B cell (primary cell): ENCODE measurements around the gene HCFC2. TPM values are rescaled to one million over a fixed set of nuclear protein-coding genes. Genes with fewer than 3 reads are reported as not detected.

Source experiments
- ATAC-seq: fragments of 200-7000 bp; cut with Tn5 transposase; one replicate; pipeline ENCODE4 v1.10.0; 2021; ENCODE audit warnings: low read depth, mild to moderate bottlenecking, moderate number of reproducible peaks, moderate library complexity
- CTCF ChIA-PET: fragments of 350-600 bp; sonication (Branson Sonifier 250); formaldehyde crosslinking; loops from one replicate; lab custom pipeline; 2021; ENCODE audit warnings: antibody characterized with exemption, inconsistent platforms; lab: Charles Lee
- POLR2A ChIA-PET: fragments of 350-600 bp; sonication (Branson Sonifier 250); formaldehyde crosslinking; loops from one replicate; lab custom pipeline; 2021; ENCODE audit warnings: antibody characterized with exemption; lab: Charles Lee
- DNase-seq: peaks from one replicate; pipeline ENCODE4 v3.0.0; 2013
- H2AFZ ChIP-seq: 2 replicates; pipeline ENCODE4 v1.6.1; 2012; ENCODE audit warnings: mild to moderate bottlenecking, low read depth, low read length; ENCODE audit not compliant: insufficient read depth, poor library complexity, severe bottlenecking
- H3K27ac ChIP-seq, 2 donors: 1 replicate in 1 of 2; 2 replicates in 1 of 2; pipeline ENCODE4 v1.5.1; 2012 to 2013; ENCODE audit warnings: low read length in 2 of 2, mild to moderate bottlenecking in 2 of 2, moderate library complexity in 1 of 2
- H3K27me3 ChIP-seq, 4 experiments: fragments of 200-600 bp in 1 of 4; sonication (generic) in 1 of 4; replicated peaks in 1 of 4; 1 replicate in 2 of 4; 2 replicates in 2 of 4; pipeline versions ENCODE4 v1.6.1 to v1.7.0; 2013 to 2016; ENCODE audit warnings: low read length in 3 of 4, mild to moderate bottlenecking in 2 of 4, mixed read lengths in 1 of 4, moderate library complexity in 1 of 4; ENCODE audit not compliant: insufficient read depth in 4 of 4, control insufficient read depth in 3 of 4; ENCODE audit errors: control extremely low read depth in 1 of 4
- H3K36me3 ChIP-seq, 2 experiments: replicated peaks in 1 of 2; 1 replicate in 1 of 2; 2 replicates in 1 of 2; pipeline versions ENCODE4 v1.6.1 to v1.7.1; 2013; ENCODE audit warnings: low read length in 1 of 2; ENCODE audit not compliant: insufficient read depth in 2 of 2, control insufficient read depth in 1 of 2; ENCODE audit errors: control extremely low read depth in 1 of 2, extremely low read depth in 1 of 2
- H3K4me1 ChIP-seq, 2 donors: fragments of 200-600 bp in 1 of 2; sonication (generic) in 1 of 2; 1 replicate in 1 of 2; 2 replicates in 1 of 2; pipeline versions ENCODE4 v1.5.1 to v1.6.1; 2013 to 2017; ENCODE audit warnings: low read length in 2 of 2; ENCODE audit not compliant: control insufficient read depth in 2 of 2, insufficient read depth in 2 of 2
- H3K4me2 ChIP-seq: replicated peaks from 2 replicates; pipeline ENCODE3; 2012; ENCODE audit warnings: mild to moderate bottlenecking, low read depth, low read length; ENCODE audit not compliant: poor library complexity, severe bottlenecking
- H3K4me3 ChIP-seq, 5 experiments: fragments of 200-600 bp in 1 of 5; sonication (generic) in 1 of 5; 1 replicate in 3 of 5; 2 replicates in 2 of 5; pipeline versions ENCODE4 v1.5.1 to v1.7.0; 2011 to 2016; ENCODE audit warnings: low read length in 4 of 5, mild to moderate bottlenecking in 4 of 5, low read depth in 2 of 5, control low read depth in 1 of 5, moderate library complexity in 1 of 5; ENCODE audit not compliant: insufficient read depth in 1 of 5; ENCODE audit errors: control extremely low read depth in 1 of 5, extremely low read depth in 1 of 5
- H3K79me2 ChIP-seq: fragments of 200-600 bp; sonication (generic); one replicate; pipeline ENCODE4 v1.6.0; 2016; ENCODE audit warnings: low read length; ENCODE audit not compliant: control insufficient read depth, insufficient read depth
- H3K9ac ChIP-seq: fragments of 200-600 bp; sonication (generic); 2 replicates; pipeline ENCODE4 v1.6.1; 2017; ENCODE audit warnings: mild to moderate bottlenecking, low read length, moderate library complexity
- H3K9me3 ChIP-seq, 3 donors: one replicate each; pipeline versions ENCODE4 v1.6.1 to v1.7.1; 2013; ENCODE audit warnings: low read length in 2 of 3; ENCODE audit not compliant: control insufficient read depth in 2 of 3, insufficient read depth in 1 of 3; ENCODE audit errors: control extremely low read depth in 1 of 3
- H4K20me1 ChIP-seq: 2 replicates; pipeline ENCODE4 v1.6.0; 2012; ENCODE audit warnings: mild to moderate bottlenecking, low read length; ENCODE audit not compliant: insufficient read depth, control insufficient read depth, poor library complexity, severe bottlenecking
- H3K27ac Mint-ChIP-seq: one replicate; pipeline ENCODE4 v1.8.0; 2021; ENCODE audit warnings: mixed read lengths
- H3K27me3 Mint-ChIP-seq: one replicate; pipeline ENCODE4 v1.8.0; 2021; ENCODE audit warnings: mixed read lengths
- H3K4me1 Mint-ChIP-seq: one replicate; pipeline ENCODE4 v1.8.0; 2021; ENCODE audit warnings: mixed read lengths
- H3K4me3 Mint-ChIP-seq: one replicate; pipeline ENCODE4 v1.8.0; 2021; ENCODE audit warnings: mixed read lengths
- H3K9me3 Mint-ChIP-seq: one replicate; pipeline ENCODE4 v1.8.0; 2022; ENCODE audit warnings: mixed read lengths; ENCODE audit not compliant: insufficient read depth
- EZH2 ChIP-seq: IDR thresholded peaks from 2 replicates; pipeline ENCODE4 v1.6.1; 2012; ENCODE audit warnings: borderline replicate concordance, low read depth, mild to moderate bottlenecking, moderate library complexity, low read length; ENCODE audit not compliant: insufficient read depth, poor library complexity, severe bottlenecking
- WGBS: methylation state at CpG from one replicate; pipeline ENCODE4 v1.1.5; 2013; ENCODE audit warnings: missing lambda C conversion rate; ENCODE audit not compliant: insufficient coverage; 5-methylcytosine and 5-hydroxymethylcytosine counted together
- intact Hi-C: fragments of 100-400 bp; cut with micrococcal nuclease; formaldehyde crosslinking; loops from one replicate; pipeline ENCODE4 v1.10.0; 2022
- polyA plus RNA-seq: library from polyadenylated mRNA; depleted of rRNA; stranded (reverse); fragments of >200 nt; gene quantifications from 2 replicates; pipeline ENCODE4 v1.2.3, GENCODE V29; 2012
- total RNA-seq, 2 donors: library from RNA; stranded (reverse); fragments of 120-200 nt in 1 of 2; gene quantifications; 1 replicate in 1 of 2; 2 replicates in 1 of 2; pipeline versions ENCODE4 v1.2.3 to v1.2.4, GENCODE V29; 2013 to 2022
- TF ChIP-seq, protein P1 (sequence below): fragments of 200-600 bp; IDR thresholded peaks from one replicate; pipeline ENCODE4 v1.8.0; 2022; ENCODE audit warnings: antibody characterized with exemption, mild to moderate bottlenecking

Gene HCFC2
- total and polyA plus RNA-seq, 2 donors (not counting 1 experiment from before 2014, with no cell fraction given), result 8.2 to 10.5 TPM

DNA sequence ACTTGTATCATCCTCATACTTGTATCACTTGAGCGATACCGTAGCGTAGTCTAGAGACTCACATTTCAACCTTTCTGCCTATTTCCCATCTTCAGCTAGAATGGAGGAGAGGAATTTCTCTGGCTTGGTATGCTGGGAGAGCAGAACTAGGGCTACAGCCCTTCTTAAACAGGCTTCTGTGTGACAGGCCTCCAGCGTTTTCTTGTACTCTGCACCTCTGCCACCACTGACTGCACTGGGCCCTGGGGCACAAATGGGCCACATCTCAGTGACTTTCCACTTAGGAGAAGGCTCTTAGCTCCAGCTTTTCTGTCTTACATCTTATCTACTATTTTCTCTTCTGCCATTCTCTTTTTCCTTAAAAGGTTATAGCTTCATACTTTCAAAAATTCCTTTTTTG is 26.8 kb downstream of the HCFC2 start:
- Histone ChIP-seq H3K4me1 (no peaks in the 10 kb centered on the region), H3K27ac (no peak overlapping the region), H3K9me3 (no peaks in the 10 kb centered on the region), H3K4me3 (no peak overlapping the region), H3K4me2 (no peak overlapping the region), H3K27me3 (no peaks in the 10 kb centered on the region), H3K79me2 (no peaks in the 10 kb centered on the region), H2AFZ (no peak overlapping the region), H4K20me1 (no peaks in the 10 kb centered on the region), H3K36me3 (peaks cover 31 to 50% of the 10 kb centered on the region in 2 experiments), H3K9ac (no peak overlapping the region)
- ATAC-seq, result no peak
- WGBS, result 83% methylated on average over 1 of the region's 4 CpGs
- POLR2A ChIA-PET, result no interaction called here
- no peak for DNase-seq
- TF ChIP-seq EZH2, result no peak
- TF ChIP-seq, protein P1, sequence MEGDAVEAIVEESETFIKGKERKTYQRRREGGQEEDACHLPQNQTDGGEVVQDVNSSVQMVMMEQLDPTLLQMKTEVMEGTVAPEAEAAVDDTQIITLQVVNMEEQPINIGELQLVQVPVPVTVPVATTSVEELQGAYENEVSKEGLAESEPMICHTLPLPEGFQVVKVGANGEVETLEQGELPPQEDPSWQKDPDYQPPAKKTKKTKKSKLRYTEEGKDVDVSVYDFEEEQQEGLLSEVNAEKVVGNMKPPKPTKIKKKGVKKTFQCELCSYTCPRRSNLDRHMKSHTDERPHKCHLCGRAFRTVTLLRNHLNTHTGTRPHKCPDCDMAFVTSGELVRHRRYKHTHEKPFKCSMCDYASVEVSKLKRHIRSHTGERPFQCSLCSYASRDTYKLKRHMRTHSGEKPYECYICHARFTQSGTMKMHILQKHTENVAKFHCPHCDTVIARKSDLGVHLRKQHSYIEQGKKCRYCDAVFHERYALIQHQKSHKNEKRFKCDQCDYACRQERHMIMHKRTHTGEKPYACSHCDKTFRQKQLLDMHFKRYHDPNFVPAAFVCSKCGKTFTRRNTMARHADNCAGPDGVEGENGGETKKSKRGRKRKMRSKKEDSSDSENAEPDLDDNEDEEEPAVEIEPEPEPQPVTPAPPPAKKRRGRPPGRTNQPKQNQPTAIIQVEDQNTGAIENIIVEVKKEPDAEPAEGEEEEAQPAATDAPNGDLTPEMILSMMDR, result no peak
- H3K27ac Mint-ChIP-seq, result no peak overlapping the region
- no peaks in the 10 kb centered on the region for H3K4me1 Mint-ChIP-seq
- intact Hi-C loops, result no loop called here
- CTCF ChIA-PET, result no interaction called here
- H3K27me3 Mint-ChIP-seq, result no peaks in the 10 kb centered on the region
- H3K4me3 Mint-ChIP-seq, result no peak overlapping the region
- H3K9me3 Mint-ChIP-seq, result no peaks in the 10 kb centered on the region

DNA sequence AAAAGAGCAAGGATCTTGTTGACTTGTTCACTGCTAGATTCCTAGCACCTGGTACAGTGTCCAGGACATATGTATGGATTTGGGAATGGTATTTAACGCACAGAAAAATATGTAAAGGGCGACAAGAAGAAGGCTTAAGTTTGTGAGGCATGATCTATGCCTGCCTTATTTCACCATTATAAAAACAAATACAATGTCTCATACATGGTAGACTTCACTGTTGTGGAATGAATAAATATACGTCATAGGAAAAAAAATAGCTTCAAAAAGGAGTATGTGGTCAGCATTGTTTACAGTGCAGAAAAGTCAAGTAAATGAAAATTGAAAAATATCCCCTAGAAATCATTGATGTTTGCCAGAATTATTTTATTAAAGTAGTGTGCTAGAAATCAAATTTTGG is 30.0 kb downstream of the HCFC2 start:
- no peaks in the 10 kb centered on the region for H3K27me3 Mint-ChIP-seq
- DNase-seq (no peak), ATAC-seq (no peak)
- peaks cover 26 to 43% of the 10 kb centered on the region in 2 experiments for H3K36me3 ChIP-seq
- H3K27ac ChIP-seq, result no peak overlapping the region
- ChIA-PET POLR2A (no interaction called here), CTCF (no interaction called here)
- no peak overlapping the region for H2AFZ ChIP-seq
- no peak overlapping the region for H3K4me2 ChIP-seq
- no peak overlapping the region for H3K27ac Mint-ChIP-seq
- H3K4me1 ChIP-seq, result no peaks in the 10 kb centered on the region
- no peaks in the 10 kb centered on the region for H3K9me3 Mint-ChIP-seq
- H3K4me3 Mint-ChIP-seq, result no peak overlapping the region
- no peaks in the 10 kb centered on the region for H4K20me1 ChIP-seq
- H3K9me3 ChIP-seq, result no peaks in the 10 kb centered on the region
- intact Hi-C loops, result no loop called here
- WGBS, result no CpG with 5 or more reads among the region's 3 CpGs
- no peaks in the 10 kb centered on the region for H3K79me2 ChIP-seq
- H3K4me3 ChIP-seq, result no peak overlapping the region
- H3K4me1 Mint-ChIP-seq, result no peaks in the 10 kb centered on the region
- TF ChIP-seq, protein P1, result no peak
- no peak for TF ChIP-seq EZH2
- H3K9ac ChIP-seq, result no peak overlapping the region
- no peaks in the 10 kb centered on the region for H3K27me3 ChIP-seq
